Neuronal stem cell (in vitro differentiated cells): ENCODE data around the gene BRINP1.

Experiments used
- DNase-seq: peaks from one replicate; pipeline ENCODE4 v3.0.0-alpha.2; 2013; ENCODE audit warnings: low spot score
- H2AFZ ChIP-seq: one replicate; pipeline ENCODE4 v1.6.1; 2013; ENCODE audit warnings: mild to moderate bottlenecking, low read length, inconsistent platforms
- H2AK5ac ChIP-seq: 2 replicates; pipeline ENCODE4 v1.6.1; 2013; ENCODE audit warnings: low read depth, mild to moderate bottlenecking, inconsistent platforms, low read length, moderate library complexity, mixed read lengths
- H2BK120ac ChIP-seq: 2 replicates; pipeline ENCODE4 v1.6.1; 2013; ENCODE audit warnings: low read depth, mild to moderate bottlenecking, inconsistent platforms, low read length, moderate library complexity, mixed read lengths
- H2BK12ac ChIP-seq: one replicate; pipeline ENCODE4 v1.6.1; 2013; ENCODE audit warnings: low read length, inconsistent platforms
- H2BK15ac ChIP-seq: 2 replicates; pipeline ENCODE4 v1.6.1; 2013; ENCODE audit warnings: mild to moderate bottlenecking, low read length, inconsistent platforms, mixed read lengths
- H2BK5ac ChIP-seq: one replicate; pipeline ENCODE4 v1.6.1; 2013; ENCODE audit warnings: inconsistent platforms, mild to moderate bottlenecking, low read length, moderate library complexity
- H3K14ac ChIP-seq: one replicate; pipeline ENCODE4 v1.6.1; 2013; ENCODE audit warnings: low read length, inconsistent platforms
- H3K18ac ChIP-seq: 2 replicates; pipeline ENCODE4 v1.6.1; 2013; ENCODE audit warnings: low read length, inconsistent platforms
- H3K23ac ChIP-seq: 2 replicates; pipeline ENCODE4 v1.6.1; 2013; ENCODE audit warnings: low read depth, mild to moderate bottlenecking, mixed read lengths, low read length, inconsistent platforms; ENCODE audit not compliant: poor library complexity
- H3K27ac ChIP-seq: replicated peaks from 3 replicates; pipeline ENCODE4 v1.5.1; 2013; ENCODE audit warnings: low read length, inconsistent platforms
- H3K27me3 ChIP-seq, 3 experiments: 2 replicates each; pipeline ENCODE4 v1.6.1; 2013; ENCODE audit warnings: low read length in 3 of 3, mild to moderate bottlenecking in 2 of 3, inconsistent platforms in 1 of 3, low read depth in 1 of 3, mixed read lengths in 1 of 3, moderate library complexity in 1 of 3; ENCODE audit not compliant: control insufficient read depth in 3 of 3, insufficient read depth in 3 of 3
- H3K36me3 ChIP-seq, 2 donors: replicated peaks in 1 of 2; 2 replicates each; pipeline ENCODE4 v1.6.1; 2013; ENCODE audit warnings: low read length in 2 of 2; ENCODE audit not compliant: control insufficient read depth in 2 of 2, insufficient read depth in 2 of 2
- H3K4ac ChIP-seq: 2 replicates; pipeline ENCODE4 v1.6.1; 2013; ENCODE audit warnings: inconsistent platforms, mild to moderate bottlenecking, low read length, moderate library complexity
- H3K4me1 ChIP-seq, 2 donors: 1 replicate in 1 of 2; 2 replicates in 1 of 2; pipeline ENCODE4 v1.6.1; 2013; ENCODE audit warnings: low read length in 2 of 2, low read depth in 1 of 2; ENCODE audit not compliant: control insufficient read depth in 2 of 2, insufficient read depth in 1 of 2
- H3K4me2 ChIP-seq: one replicate; pipeline ENCODE4 v1.6.1; 2013; ENCODE audit warnings: mild to moderate bottlenecking, low read length, inconsistent platforms; ENCODE audit not compliant: insufficient read depth, poor library complexity, severe bottlenecking
- H3K4me3 ChIP-seq, 2 donors: 2 replicates each; pipeline ENCODE4 v1.5.1; 2013; ENCODE audit warnings: low read length in 2 of 2, mild to moderate bottlenecking in 2 of 2, inconsistent platforms in 1 of 2, moderate library complexity in 1 of 2
- H3K79me1 ChIP-seq: one replicate; pipeline ENCODE4 v1.6.1; 2013; ENCODE audit warnings: low read depth, mild to moderate bottlenecking, inconsistent platforms, low read length, moderate library complexity
- H3K9ac ChIP-seq: one replicate; pipeline ENCODE4 v1.6.1; 2013; ENCODE audit warnings: mild to moderate bottlenecking, low read depth, low read length, inconsistent platforms; ENCODE audit not compliant: poor library complexity
- H3K9me3 ChIP-seq, 2 donors: replicated peaks in 1 of 2; 2 replicates each; pipeline versions ENCODE3 to v1.6.1; 2013; ENCODE audit warnings: low read length in 2 of 2, mild to moderate bottlenecking in 2 of 2, inconsistent platforms in 1 of 2, low read depth in 1 of 2, mixed read lengths in 1 of 2, moderate library complexity in 1 of 2; ENCODE audit not compliant: control insufficient read depth in 2 of 2, insufficient read depth in 1 of 2
- H4K8ac ChIP-seq: one replicate; pipeline ENCODE4 v1.6.1; 2013; ENCODE audit warnings: low read depth, mild to moderate bottlenecking, inconsistent platforms, low read length, moderate library complexity
- H4K91ac ChIP-seq: one replicate; pipeline ENCODE4 v1.6.1; 2013; ENCODE audit warnings: low read length, low read depth, mild to moderate bottlenecking, inconsistent platforms; ENCODE audit not compliant: poor library complexity
- WGBS, 2 donors: extraction: QIAGEN DNeasy Blood & Tissue Kit; methylation state at CpG; one replicate each; pipeline ENCODE4 v1.1.7; 2013; ENCODE audit warnings: missing lambda C conversion rate in 2 of 2, mixed read lengths in 1 of 2; ENCODE audit not compliant: insufficient read length in 2 of 2, insufficient replicate concordance in 1 of 2; ENCODE audit errors: extremely low coverage in 2 of 2; 5-methylcytosine and 5-hydroxymethylcytosine counted together

Gene BRINP1

DNA sequence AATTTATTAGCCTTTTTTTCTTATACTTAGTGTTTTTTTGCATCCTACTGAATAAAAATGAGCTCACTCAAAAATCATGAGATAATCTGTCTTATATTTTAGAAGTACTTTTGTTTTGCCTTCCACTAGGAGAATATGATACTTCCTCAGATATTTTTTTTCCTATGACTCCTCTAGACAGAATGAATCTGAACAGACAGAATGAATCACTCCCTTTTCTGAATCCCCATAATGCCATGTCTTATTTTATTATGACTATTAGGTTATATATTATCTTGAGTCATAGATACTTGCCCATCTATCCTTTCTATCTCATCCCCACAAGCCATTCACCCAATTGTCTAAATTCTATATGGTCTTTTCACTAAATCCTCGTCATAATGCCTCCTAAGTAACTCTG lies 134.6 kb downstream of the BRINP1 start:
- H3K4me3 ChIP-seq, result no peak overlapping the region
- no peak overlapping the region for H3K4me2 ChIP-seq
- H3K9me3 ChIP-seq, result no peaks in the 10 kb centered on the region
- H2BK120ac ChIP-seq, result no peak overlapping the region
- no peak overlapping the region for H2AFZ ChIP-seq
- WGBS, 2 donors, result no CpG with 5 or more reads among the region's 1 CpG
- no peak overlapping the region for H3K14ac ChIP-seq
- no peak for DNase-seq
- H2BK15ac ChIP-seq, result no peak overlapping the region
- H3K18ac ChIP-seq, result no peak overlapping the region
- no peaks in the 10 kb centered on the region for H3K36me3 ChIP-seq
- no peak overlapping the region for H2BK5ac ChIP-seq
- no peak overlapping the region for H3K23ac ChIP-seq
- no peak overlapping the region for H2AK5ac ChIP-seq
- no peaks in the 10 kb centered on the region for H3K79me1 ChIP-seq
- no peak overlapping the region for H3K9ac ChIP-seq
- no peak overlapping the region for H4K91ac ChIP-seq
- H2BK12ac ChIP-seq, result no peak overlapping the region
- H4K8ac ChIP-seq, result no peak overlapping the region
- H3K27me3 ChIP-seq, result no peaks in the 10 kb centered on the region
- H3K4ac ChIP-seq, result no peak overlapping the region
- no peak overlapping the region for H3K27ac ChIP-seq
- no peaks in the 10 kb centered on the region for H3K4me1 ChIP-seq

DNA sequence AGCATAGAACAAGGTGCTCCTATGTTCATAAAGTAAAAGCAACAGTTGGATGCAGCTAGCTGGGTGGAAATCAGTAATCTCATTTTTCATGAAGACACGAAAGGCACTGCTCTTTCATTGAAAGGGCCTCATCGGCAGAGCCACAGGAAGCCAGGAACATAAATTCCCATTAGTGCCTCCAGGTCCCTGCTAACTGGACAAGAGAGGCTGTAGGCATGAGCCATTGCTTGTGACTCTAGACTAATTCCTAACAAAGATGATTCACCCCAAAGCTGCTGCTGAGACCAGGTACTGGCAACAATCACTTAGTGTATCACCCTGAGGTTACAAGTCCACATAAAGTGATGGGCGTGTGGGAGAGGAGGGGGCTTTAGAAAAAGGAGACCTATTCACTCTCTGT lies 141.8 kb downstream of the BRINP1 start:
- H3K4me1 ChIP-seq, result no peaks in the 10 kb centered on the region
- H3K9me3 ChIP-seq, result no peaks in the 10 kb centered on the region
- no peak overlapping the region for H3K9ac ChIP-seq
- H3K23ac ChIP-seq, result no peak overlapping the region
- H3K36me3 ChIP-seq, result no peaks in the 10 kb centered on the region
- no peak overlapping the region for H2BK5ac ChIP-seq
- H2BK120ac ChIP-seq, result no peak overlapping the region
- no peak overlapping the region for H2AFZ ChIP-seq
- H3K4ac ChIP-seq, result no peak overlapping the region
- H3K14ac ChIP-seq, result no peak overlapping the region
- no peak overlapping the region for H3K4me3 ChIP-seq
- H3K79me1 ChIP-seq, result no peaks in the 10 kb centered on the region
- H2BK12ac ChIP-seq, result no peak overlapping the region
- H3K27ac ChIP-seq, result no peak overlapping the region
- H3K18ac ChIP-seq, result no peak overlapping the region
- no peaks in the 10 kb centered on the region for H3K27me3 ChIP-seq
- H3K4me2 ChIP-seq, result no peak overlapping the region
- DNase-seq, result no peak
- no peak overlapping the region for H4K8ac ChIP-seq
- H2AK5ac ChIP-seq, result no peak overlapping the region
- no peak overlapping the region for H2BK15ac ChIP-seq
- no CpG with 5 or more reads among the region's 3 CpGs for WGBS, 2 donors
- H4K91ac ChIP-seq, result no peak overlapping the region

DNA sequence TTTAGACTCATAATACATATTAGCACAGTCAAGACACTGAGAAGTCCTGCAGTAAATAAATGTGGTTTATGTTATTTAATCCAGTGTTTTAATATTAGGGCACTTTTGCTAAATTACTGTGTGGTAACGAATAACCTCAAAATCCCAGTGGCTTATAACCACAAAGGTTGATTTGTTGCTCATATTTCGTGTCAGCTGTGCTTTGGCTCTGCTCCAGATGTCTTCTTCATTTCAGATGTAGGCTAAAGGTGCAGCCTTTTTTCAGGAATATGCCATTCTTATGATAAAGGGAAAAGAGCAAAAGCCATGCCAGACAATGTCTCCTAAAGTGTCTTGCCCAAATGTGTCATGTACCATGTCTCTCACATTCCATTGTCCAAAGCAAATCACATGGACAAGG lies 144.8 kb downstream of the BRINP1 start:
- no peaks in the 10 kb centered on the region for H3K36me3 ChIP-seq
- no peak overlapping the region for H3K18ac ChIP-seq
- no peak overlapping the region for H3K9ac ChIP-seq
- H3K23ac ChIP-seq, result no peak overlapping the region
- DNase-seq, result no peak
- no peak overlapping the region for H3K27ac ChIP-seq
- H3K4ac ChIP-seq, result no peak overlapping the region
- no peak overlapping the region for H2AFZ ChIP-seq
- no peak overlapping the region for H4K91ac ChIP-seq
- no peak overlapping the region for H3K4me2 ChIP-seq
- H3K9me3 ChIP-seq, result no peaks in the 10 kb centered on the region
- no peak overlapping the region for H2BK12ac ChIP-seq
- H3K4me3 ChIP-seq, result no peak overlapping the region
- H3K14ac ChIP-seq, result no peak overlapping the region
- H3K27me3 ChIP-seq, result no peaks in the 10 kb centered on the region
- no peak overlapping the region for H4K8ac ChIP-seq
- H2AK5ac ChIP-seq, result no peak overlapping the region
- peaks cover 0 to 1% of the 10 kb centered on the region in 2 donors for H3K4me1 ChIP-seq
- H2BK120ac ChIP-seq, result no peak overlapping the region
- WGBS, 2 donors, result no CpG with 5 or more reads among the region's 2 CpGs
- H3K79me1 ChIP-seq, result no peaks in the 10 kb centered on the region
- H2BK15ac ChIP-seq, result no peak overlapping the region
- no peak overlapping the region for H2BK5ac ChIP-seq

DNA sequence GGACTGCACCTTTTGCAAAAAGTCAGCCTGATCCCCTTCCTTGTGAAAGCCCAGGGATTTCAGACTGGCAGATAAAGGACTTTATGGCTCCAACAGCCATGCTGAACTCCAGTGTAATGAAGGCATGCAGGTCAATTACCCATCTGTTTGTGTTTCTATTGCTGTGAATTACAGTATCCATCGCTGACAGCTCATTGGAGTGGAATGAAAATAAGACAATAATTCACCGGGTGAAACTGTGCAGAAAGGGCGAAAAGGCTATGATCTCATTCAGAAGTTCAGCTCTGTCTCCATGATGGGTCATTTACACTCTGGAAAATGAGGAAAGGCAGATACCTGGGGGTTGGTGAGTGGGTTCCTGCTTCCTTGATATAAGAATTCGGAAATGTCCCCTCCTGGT lies 148.0 kb downstream of the BRINP1 start:
- H3K27ac ChIP-seq, result no peak overlapping the region
- WGBS, 2 donors, result no CpG with 5 or more reads among the region's 4 CpGs
- DNase-seq, result no peak

More for the DNA sequence above, 148.0 kb downstream of the BRINP1 start:
- Histone ChIP-seq H3K9ac (no peak overlapping the region), H3K36me3 (no peaks in the 10 kb centered on the region), H3K14ac (no peak overlapping the region), H4K8ac (no peak overlapping the region), H4K91ac (no peak overlapping the region), H2BK12ac (no peak overlapping the region), H2BK15ac (no peak overlapping the region), H2AFZ (no peak overlapping the region), H3K9me3 (no peaks in the 10 kb centered on the region), H3K27me3 (no peaks in the 10 kb centered on the region), H3K79me1 (no peaks in the 10 kb centered on the region), H3K4me1 (peaks cover 0 to 1% of the 10 kb centered on the region in 2 donors), H3K18ac (no peak overlapping the region), H2BK5ac (no peak overlapping the region), H3K4me2 (no peak overlapping the region), H3K23ac (no peak overlapping the region), H3K4me3 (no peak overlapping the region), H2BK120ac (no peak overlapping the region), H3K4ac (no peak overlapping the region), H2AK5ac (no peak overlapping the region)
